Caco-2 (cell line): ENCODE data around the gene PIGQ. TPM values are rescaled to one million over a fixed set of nuclear protein-coding genes. Genes with fewer than 3 reads are reported as not detected.

Experiments
- BruUV-seq: library from RNA; stranded (reverse); fragments of 400-500 nt; replicated peaks from 2 replicates; lab custom pipeline; 2021; lab: Mats Ljungman, UMichigan
- CTCF ChIA-PET: fragments of 300-600 bp; sonication (Branson Sonifier 250); formaldehyde crosslinking; loops from one replicate; lab custom pipeline; 2022; ENCODE audit warnings: antibody characterized with exemption; lab: Charles Lee
- POLR2A ChIA-PET: fragments of 300-600 bp; sonication (Branson Sonifier 250); formaldehyde crosslinking; loops from one replicate; lab custom pipeline; 2022; ENCODE audit warnings: antibody characterized with exemption; lab: Charles Lee
- DNase-seq, 2 experiments: peaks; one replicate each; pipeline versions ENCODE4 v3.0.0 to v3.0.0-alpha.2; 2020 to 2022
- H3K27me3 ChIP-seq: replicated peaks from 2 replicates; pipeline ENCODE4 v1.6.0; 2011; ENCODE audit warnings: low read length; ENCODE audit not compliant: control insufficient read depth, insufficient read depth
- H3K36me3 ChIP-seq: 2 replicates; pipeline ENCODE4 v1.5.1; 2011; ENCODE audit warnings: low read length; ENCODE audit not compliant: control insufficient read depth, insufficient read depth
- H3K4me1 ChIP-seq: fragments of 250-450 bp; sonication (Bioruptor Pico); 2 replicates; pipeline ENCODE4 v1.5.1; 2020; ENCODE audit warnings: mild to moderate bottlenecking
- H3K4me3 ChIP-seq: 2 replicates; pipeline ENCODE4 v1.5.1; 2011; ENCODE audit warnings: low read depth, mild to moderate bottlenecking, control low read depth, low read length
- H3K9me3 ChIP-seq: fragments of 250-450 bp; sonication (Bioruptor Pico); 2 replicates; pipeline ENCODE4 v1.5.1; 2020; ENCODE audit warnings: mild to moderate bottlenecking, moderate library complexity
- H3K27ac Mint-ChIP-seq: one replicate; pipeline ENCODE4 v1.8.0; 2022; ENCODE audit warnings: mixed read lengths; ENCODE audit not compliant: unreplicated experiment
- H3K27me3 Mint-ChIP-seq: one replicate; pipeline ENCODE4 v1.8.0; 2022; ENCODE audit warnings: mixed read lengths; ENCODE audit not compliant: insufficient read depth, unreplicated experiment
- H3K36me3 Mint-ChIP-seq: one replicate; pipeline ENCODE4 v1.8.0; 2022; ENCODE audit warnings: mild to moderate bottlenecking, mixed read lengths; ENCODE audit not compliant: insufficient read depth, unreplicated experiment
- H3K4me1 Mint-ChIP-seq: one replicate; pipeline ENCODE4 v1.8.0; 2022; ENCODE audit warnings: low read depth, mixed read lengths; ENCODE audit not compliant: unreplicated experiment
- H3K4me3 Mint-ChIP-seq: one replicate; pipeline ENCODE4 v1.8.0; 2022; ENCODE audit warnings: mild to moderate bottlenecking, moderate library complexity, mixed read lengths; ENCODE audit not compliant: unreplicated experiment
- H3K9me3 Mint-ChIP-seq: one replicate; pipeline ENCODE4 v1.8.0; 2022; ENCODE audit warnings: mixed read lengths; ENCODE audit not compliant: unreplicated experiment
- CTCF ChIP-seq, 2 experiments: fragments of 200-600 bp in 1 of 2; IDR thresholded peaks; 1 replicate in 1 of 2; 2 replicates in 1 of 2; pipeline versions ENCODE4 v1.5.1 to v1.8.0; 2011 to 2022; ENCODE audit warnings: antibody characterized with exemption in 1 of 2, control low read depth in 1 of 2, inconsistent platforms in 1 of 2, low read depth in 1 of 2, low read length in 1 of 2, mild to moderate bottlenecking in 1 of 2, moderate library complexity in 1 of 2; ENCODE audit not compliant: insufficient read depth in 1 of 2, severe bottlenecking in 1 of 2, unreplicated experiment in 1 of 2
- intact Hi-C: fragments of 100-400 bp; cut with micrococcal nuclease; formaldehyde crosslinking; loops from one replicate; pipeline ENCODE4 v1.10.0; 2022; ENCODE audit not compliant: unreplicated experiment
- total RNA-seq: library from RNA; stranded (reverse); gene quantifications from 2 replicates; pipeline ENCODE4 v1.2.3, GENCODE V29; 2022

The PIGQ gene
- total RNA-seq, 1 experiment from 2014 or later = 45.8 TPM

GRCh38 chr16:529012-529575 lies 40.7 kb upstream of the PIGQ start:
- Mint-ChIP-seq H3K4me1 (no peaks in the 10 kb centered on the region), H3K27ac (no peak overlapping the region), H3K36me3 (peaks cover 24% of the 10 kb centered on the region), H3K27me3 (no peaks in the 10 kb centered on the region), H3K4me3 (peak overlapping the region; percentile 73), H3K9me3 (no peaks in the 10 kb centered on the region)
- POLR2A ChIA-PET = no interaction called here
- CTCF ChIA-PET = no interaction called here
- Histone ChIP-seq H3K4me3 (peak overlapping the region; percentile 76), H3K27me3 (no peaks in the 10 kb centered on the region), H3K36me3 (0 out of 2 replicates have a peak, but pooled peaks cover 1% of the 10 kb centered on the region), H3K4me1 (peaks cover 21% of the 10 kb centered on the region), H3K9me3 (no peaks in the 10 kb centered on the region)
- no peak for DNase-seq
- no TSS peak for BruUV-seq
- intact Hi-C loops = loop anchor here (5.0 kb wide), 1 partner anchor 58 kb away; no protein-coding TSS in a partner anchor
- no peak for TF ChIP-seq CTCF (IDR thresholded peaks at IDR 0.05; ENCODE audit: insufficient read depth in 1 of 2, low read depth in 1 of 2, low read length in 1 of 2, severe bottlenecking in 1 of 2, unreplicated experiment in 1 of 2)

GRCh38 chr16:530111-530817 lies 39.5 kb upstream of the PIGQ start:
- no peak overlapping the region; the same call in 1 of the 2 replicates for H3K4me3 ChIP-seq
- H3K27me3 Mint-ChIP-seq = no peaks in the 10 kb centered on the region
- no TSS peak for BruUV-seq
- POLR2A ChIA-PET = no interaction called here
- H3K27ac Mint-ChIP-seq = no peak overlapping the region
- CTCF ChIA-PET = no interaction called here
- no peaks in the 10 kb centered on the region for H3K9me3 ChIP-seq
- H3K4me1 ChIP-seq = peaks cover 32% of the 10 kb centered on the region
- intact Hi-C loops = no loop called here
- TF ChIP-seq CTCF (IDR thresholded peaks at IDR 0.05; ENCODE audit: insufficient read depth in 1 of 2, low read depth in 1 of 2, low read length in 1 of 2, severe bottlenecking in 1 of 2, unreplicated experiment in 1 of 2) = no peak
- no peaks in the 10 kb centered on the region for H3K4me1 Mint-ChIP-seq
- DNase-seq = no peak
- 0 out of 2 replicates have a peak, but pooled peaks cover 1% of the 10 kb centered on the region for H3K36me3 ChIP-seq
- peak overlapping the region; percentile 73 for H3K4me3 Mint-ChIP-seq
- peaks cover 27% of the 10 kb centered on the region for H3K36me3 Mint-ChIP-seq
- H3K9me3 Mint-ChIP-seq = no peaks in the 10 kb centered on the region
- H3K27me3 ChIP-seq = no peaks in the 10 kb centered on the region

- DNase-seq = no peak
- Mint-ChIP-seq H3K4me1 (no peaks in the 10 kb centered on the region), H3K27ac (no peak overlapping the region), H3K4me3 (no peak overlapping the region), H3K9me3 (no peaks in the 10 kb centered on the region), H3K27me3 (no peaks in the 10 kb centered on the region), H3K36me3 (peaks cover 25% of the 10 kb centered on the region)
- no TSS peak for BruUV-seq
- CTCF ChIA-PET = no interaction called here
- Histone ChIP-seq H3K4me1 (peaks cover 28% of the 10 kb centered on the region), H3K36me3 (no peaks in the 10 kb centered on the region), H3K4me3 (no peak overlapping the region), H3K27me3 (no peaks in the 10 kb centered on the region), H3K9me3 (no peaks in the 10 kb centered on the region)
- intact Hi-C loops = no loop called here
- POLR2A ChIA-PET = no interaction called here
- no peak for TF ChIP-seq CTCF (IDR thresholded peaks at IDR 0.05; ENCODE audit: insufficient read depth in 1 of 2, low read depth in 1 of 2, low read length in 1 of 2, severe bottlenecking in 1 of 2, unreplicated experiment in 1 of 2)
Observed at GRCh38 chr16:531494-532125, 38.2 kb upstream of the PIGQ start.
